Neural progenitor cell (in vitro differentiated cells): ENCODE measurements around the gene CYFIP1. TPM values are rescaled to one million over a fixed set of nuclear protein-coding genes. Genes with fewer than 3 reads are reported as not detected.

Experiments used
- DNase-seq: peaks from one replicate; pipeline ENCODE4 v3.0.0-alpha.2; 2016; ENCODE audit warnings: low spot score
- H2AFZ ChIP-seq: fragments of 200-600 bp; sonication (generic); replicated peaks from 2 replicates; pipeline ENCODE4 v1.6.1; 2016; ENCODE audit warnings: antibody characterized with exemption
- H3F3A ChIP-seq: fragments of 200-600 bp; sonication (generic); 2 replicates; pipeline ENCODE4 v1.6.1; 2016; ENCODE audit warnings: antibody characterized with exemption, low read depth
- H3K27ac ChIP-seq: fragments of 200-600 bp; sonication (generic); 2 replicates; pipeline ENCODE4 v1.5.1; 2016; ENCODE audit warnings: mild to moderate bottlenecking
- H3K27me3 ChIP-seq: fragments of 200-600 bp; sonication (generic); 2 replicates; pipeline ENCODE4 v1.6.1; 2016; ENCODE audit warnings: mild to moderate bottlenecking, moderate library complexity
- H3K36me3 ChIP-seq: fragments of 200-600 bp; sonication (generic); 2 replicates; pipeline ENCODE4 v1.5.1; 2016
- H3K4me1 ChIP-seq: fragments of 200-600 bp; sonication (generic); 2 replicates; pipeline ENCODE4 v1.6.1; 2016; ENCODE audit warnings: mixed run types
- H3K4me2 ChIP-seq: fragments of 200-600 bp; sonication (generic); 2 replicates; pipeline ENCODE4 v1.6.1; 2016
- H3K4me3 ChIP-seq: fragments of 200-600 bp; sonication (generic); 2 replicates; pipeline ENCODE4 v1.5.1; 2016
- H3K79me2 ChIP-seq: fragments of 200-600 bp; sonication (generic); 2 replicates; pipeline ENCODE4 v1.6.1; 2016; ENCODE audit warnings: low read depth
- H3K9ac ChIP-seq: fragments of 200-600 bp; sonication (generic); 2 replicates; pipeline ENCODE4 v1.6.1; 2016
- H3K9me3 ChIP-seq: fragments of 200-600 bp; sonication (generic); 2 replicates; pipeline ENCODE4 v1.5.1; 2016; ENCODE audit warnings: low read depth
- H4K20me1 ChIP-seq: fragments of 200-600 bp; sonication (generic); 2 replicates; pipeline ENCODE4 v1.6.1; 2016; ENCODE audit warnings: low read depth
- H3K27ac Mint-ChIP-seq: 3 replicates; pipeline ENCODE4 v1.8.0; 2021; ENCODE audit warnings: mixed read lengths
- H3K27me3 Mint-ChIP-seq: 2 replicates; pipeline ENCODE4 v1.8.0; 2022; ENCODE audit warnings: low read depth, mild to moderate bottlenecking, inconsistent platforms, moderate library complexity, mixed read lengths; ENCODE audit not compliant: insufficient read depth
- H3K36me3 Mint-ChIP-seq: 3 replicates; pipeline ENCODE4 v1.8.0; 2021; ENCODE audit warnings: mixed read lengths
- H3K4me1 Mint-ChIP-seq: 3 replicates; pipeline ENCODE4 v1.8.0; 2021; ENCODE audit warnings: mixed read lengths
- H3K4me3 Mint-ChIP-seq: 3 replicates; pipeline ENCODE4 v1.8.0; 2021; ENCODE audit warnings: mild to moderate bottlenecking, moderate library complexity, mixed read lengths
- H3K9me3 Mint-ChIP-seq: 3 replicates; pipeline ENCODE4 v1.8.0; 2020; ENCODE audit warnings: mixed read lengths
- EZH2 ChIP-seq: fragments of 200-600 bp; sonication (generic); IDR thresholded peaks from 2 replicates; pipeline ENCODE4 v1.6.1; 2017; ENCODE audit warnings: antibody characterized with exemption, mild to moderate bottlenecking, moderate library complexity
- EZH2phosphoT487 ChIP-seq: fragments of 200-600 bp; sonication (generic); IDR thresholded peaks from 2 replicates; pipeline ENCODE4 v1.6.1; 2017; ENCODE audit warnings: antibody characterized with exemption
- total RNA-seq: library from RNA; depleted of rRNA; stranded (reverse); fragments of >200 nt; gene quantifications from 2 replicates; pipeline ENCODE4 v1.2.3, GENCODE V29; 2015; ENCODE audit warnings: low replicate concordance
- TF ChIP-seq, protein P1 (sequence below): fragments of 200-600 bp; sonication (generic); IDR thresholded peaks from 2 replicates; pipeline ENCODE4 v1.5.1; 2017; ENCODE audit warnings: antibody characterized with exemption, mild to moderate bottlenecking

CYFIP1 gene
- total RNA-seq, 1 donor from 2014 or later = 94.6 TPM

DNA sequence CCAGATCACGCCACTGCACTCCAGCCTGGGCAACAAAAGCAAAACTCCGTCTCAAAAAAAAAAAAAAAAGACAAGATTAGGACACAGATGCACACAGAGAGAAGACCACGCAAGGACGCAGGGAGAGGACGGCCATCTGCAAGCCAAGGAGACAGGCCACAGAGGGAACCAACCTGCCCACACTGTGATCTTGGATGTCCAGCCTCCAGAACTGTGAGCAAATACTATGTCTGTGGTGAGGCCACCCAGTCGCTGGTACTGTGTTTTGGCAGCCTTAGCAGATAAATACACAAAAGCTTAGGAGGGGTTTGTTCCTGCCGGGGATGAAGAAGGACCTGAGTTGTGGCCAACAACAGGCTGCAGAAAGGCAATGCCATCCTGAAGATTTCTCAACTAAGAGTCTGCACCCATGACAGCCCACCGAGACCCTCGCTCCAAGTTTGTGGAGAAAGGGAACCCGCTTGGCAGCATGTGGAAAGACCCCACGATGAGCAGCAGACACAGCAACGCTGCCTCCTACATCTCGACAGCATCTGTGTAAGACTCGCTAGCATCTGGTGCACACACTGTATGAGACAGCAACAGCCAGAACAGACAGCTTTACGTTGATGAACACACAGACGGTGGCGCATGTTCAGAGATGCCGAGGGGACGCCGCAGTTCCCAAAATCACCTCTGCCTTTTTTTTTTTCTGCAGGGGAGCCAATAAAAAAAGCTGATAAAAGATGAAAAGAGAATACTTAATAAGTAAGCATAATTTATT is 13.7 kb downstream of the CYFIP1 start:
- Histone ChIP-seq H3K36me3 (no peaks in the 10 kb centered on the region), H3K27me3 (no peaks in the 10 kb centered on the region), H3K4me3 (no peak overlapping the region), H3K4me1 (no peaks in the 10 kb centered on the region), H3K9ac (no peak overlapping the region), H3K4me2 (no peak overlapping the region), H3F3A (no peaks in the 10 kb centered on the region), H3K79me2 (peaks cover 86% of the 10 kb centered on the region), H3K9me3 (no peaks in the 10 kb centered on the region), H4K20me1 (peaks cover 41% of the 10 kb centered on the region), H3K27ac (no peak overlapping the region), H2AFZ (no peak overlapping the region)
- Mint-ChIP-seq H3K9me3 (peaks cover 20% of the 10 kb centered on the region), H3K27me3 (no peaks in the 10 kb centered on the region), H3K27ac (no peak overlapping the region), H3K4me1 (peaks cover 8% of the 10 kb centered on the region), H3K36me3 (peaks cover 34% of the 10 kb centered on the region), H3K4me3 (no peak overlapping the region)
- TF ChIP-seq EZH2 (no peak), EZH2phosphoT487 (no peak)
- TF ChIP-seq, protein P1, sequence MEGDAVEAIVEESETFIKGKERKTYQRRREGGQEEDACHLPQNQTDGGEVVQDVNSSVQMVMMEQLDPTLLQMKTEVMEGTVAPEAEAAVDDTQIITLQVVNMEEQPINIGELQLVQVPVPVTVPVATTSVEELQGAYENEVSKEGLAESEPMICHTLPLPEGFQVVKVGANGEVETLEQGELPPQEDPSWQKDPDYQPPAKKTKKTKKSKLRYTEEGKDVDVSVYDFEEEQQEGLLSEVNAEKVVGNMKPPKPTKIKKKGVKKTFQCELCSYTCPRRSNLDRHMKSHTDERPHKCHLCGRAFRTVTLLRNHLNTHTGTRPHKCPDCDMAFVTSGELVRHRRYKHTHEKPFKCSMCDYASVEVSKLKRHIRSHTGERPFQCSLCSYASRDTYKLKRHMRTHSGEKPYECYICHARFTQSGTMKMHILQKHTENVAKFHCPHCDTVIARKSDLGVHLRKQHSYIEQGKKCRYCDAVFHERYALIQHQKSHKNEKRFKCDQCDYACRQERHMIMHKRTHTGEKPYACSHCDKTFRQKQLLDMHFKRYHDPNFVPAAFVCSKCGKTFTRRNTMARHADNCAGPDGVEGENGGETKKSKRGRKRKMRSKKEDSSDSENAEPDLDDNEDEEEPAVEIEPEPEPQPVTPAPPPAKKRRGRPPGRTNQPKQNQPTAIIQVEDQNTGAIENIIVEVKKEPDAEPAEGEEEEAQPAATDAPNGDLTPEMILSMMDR = no peak
- no peak for DNase-seq

DNA sequence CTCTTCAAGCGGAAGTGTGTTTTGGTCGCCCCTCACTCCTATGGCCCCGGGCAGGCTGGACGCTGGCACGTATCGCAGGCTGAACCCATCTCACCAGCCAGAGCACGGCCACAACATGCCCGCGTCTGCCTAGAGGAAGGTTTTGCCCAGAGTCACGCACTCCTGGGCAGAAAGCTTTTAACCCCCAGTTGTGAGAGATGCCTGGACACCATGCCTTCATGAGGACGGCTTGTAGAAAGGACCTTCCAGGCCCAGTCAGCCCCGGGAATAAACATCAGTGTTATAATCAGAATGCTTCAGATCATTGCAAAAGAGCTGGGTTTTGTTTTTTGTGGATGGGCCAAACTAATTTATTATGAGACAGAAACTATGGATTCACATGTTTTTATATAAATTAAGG is 16.5 kb downstream of the CYFIP1 start:
- Mint-ChIP-seq H3K4me3 (no peak overlapping the region), H3K27ac (no peak overlapping the region), H3K9me3 (no peaks in the 10 kb centered on the region), H3K27me3 (peaks cover 4% of the 10 kb centered on the region), H3K4me1 (peaks cover 11% of the 10 kb centered on the region), H3K36me3 (peaks cover 19% of the 10 kb centered on the region)
- no peaks in the 10 kb centered on the region for H3K9me3 ChIP-seq
- H3K4me2 ChIP-seq = no peak overlapping the region
- H4K20me1 ChIP-seq = peaks cover 55% of the 10 kb centered on the region
- no peak overlapping the region for H3K4me3 ChIP-seq
- H3K9ac ChIP-seq = no peak overlapping the region
- H3K27me3 ChIP-seq = no peaks in the 10 kb centered on the region
- H3K36me3 ChIP-seq = no peaks in the 10 kb centered on the region
- H2AFZ ChIP-seq = no peak overlapping the region
- H3K27ac ChIP-seq = no peak overlapping the region
- DNase-seq = no peak
- H3F3A ChIP-seq = no peaks in the 10 kb centered on the region
- peaks cover 74% of the 10 kb centered on the region for H3K79me2 ChIP-seq
- TF ChIP-seq EZH2 (no peak), EZH2phosphoT487 (no peak)
- TF ChIP-seq, protein P1 = no peak
- H3K4me1 ChIP-seq = no peaks in the 10 kb centered on the region

GRCh38 chr15:22962611-22963010 is 17.6 kb downstream of the CYFIP1 start:
- Histone ChIP-seq H3K27me3 (no peaks in the 10 kb centered on the region), H3K4me2 (no peak overlapping the region), H3K4me1 (no peaks in the 10 kb centered on the region), H3K4me3 (no peak overlapping the region), H4K20me1 (peaks cover 60% of the 10 kb centered on the region), H3K27ac (no peak overlapping the region), H3K9me3 (no peaks in the 10 kb centered on the region), H3K9ac (no peak overlapping the region), H3F3A (no peaks in the 10 kb centered on the region), H2AFZ (no peak overlapping the region), H3K36me3 (no peaks in the 10 kb centered on the region), H3K79me2 (peaks cover 66% of the 10 kb centered on the region)
- H3K27me3 Mint-ChIP-seq = peaks cover 5% of the 10 kb centered on the region
- peaks cover 13% of the 10 kb centered on the region for H3K4me1 Mint-ChIP-seq
- no peaks in the 10 kb centered on the region for H3K9me3 Mint-ChIP-seq
- TF ChIP-seq EZH2phosphoT487 = no peak
- TF ChIP-seq, protein P1 = no peak
- TF ChIP-seq EZH2 = no peak
- no peak for DNase-seq
- H3K4me3 Mint-ChIP-seq = no peak overlapping the region
- no peak overlapping the region for H3K27ac Mint-ChIP-seq
- peaks cover 13% of the 10 kb centered on the region for H3K36me3 Mint-ChIP-seq
